Adrenal gland (tissue), 12 donors: Measurements from ENCODE around the gene HPSE2. TPM values are rescaled to one million over a fixed set of nuclear protein-coding genes. Genes with fewer than 3 reads are reported as not detected.

Experiments used
- DNase-seq, 7 donors: peaks; one replicate each; pipeline ENCODE4 v3.0.0-alpha.2; 2019 to 2020
- H3K27ac ChIP-seq, 5 donors: fragments of 200-600 bp; sonication (generic) in 4 of 5; 1 replicate in 3 of 5; 2 replicates in 2 of 5; pipeline versions ENCODE4 v1.5.1 to v1.8.0; 2016 to 2020; ENCODE audit warnings: mild to moderate bottlenecking in 1 of 5
- H3K27me3 ChIP-seq: fragments of 200-600 bp; 2 replicates; pipeline ENCODE4 v1.8.0; 2021
- H3K36me3 ChIP-seq, 2 donors: fragments of 200-600 bp; replicated peaks in 1 of 2; 1 replicate in 1 of 2; 2 replicates in 1 of 2; pipeline versions ENCODE4 v1.5.1 to v1.8.0; 2018 to 2022
- H3K4me1 ChIP-seq, 2 donors: fragments of 200-600 bp; replicated peaks in 1 of 2; 1 replicate in 1 of 2; 2 replicates in 1 of 2; pipeline versions ENCODE4 v1.5.1 to v1.8.0; 2018 to 2021
- H3K4me3 ChIP-seq, 4 donors: fragments of 200-600 bp; sonication (generic) in 3 of 4; one replicate each; pipeline ENCODE4 v1.5.1; 2016 to 2018
- H3K9me3 ChIP-seq, 3 donors: fragments of 200-600 bp; sonication (generic) in 1 of 3; replicated peaks in 1 of 3; 1 replicate in 2 of 3; 2 replicates in 1 of 3; pipeline versions ENCODE4 v1.5.1 to v1.8.0; 2016 to 2021
- CTCF ChIP-seq, 6 experiments: fragments of 450-650 bp in 4 of 6; fragments of 200-600 bp in 2 of 6; sonication (generic) in 1 of 6; IDR thresholded peaks; 1 replicate in 5 of 6; 2 replicates in 1 of 6; pipeline versions ENCODE4 v1.5.1 to v1.8.0; 2016 to 2021; ENCODE audit warnings: antibody characterized with exemption in 6 of 6, mild to moderate bottlenecking in 2 of 6, moderate library complexity in 1 of 6
- POLR2A ChIP-seq, 2 donors: fragments of 450-650 bp; IDR thresholded peaks; one replicate each; pipeline ENCODE4 v1.6.1; 2017; ENCODE audit warnings: antibody characterized with exemption in 2 of 2, mild to moderate bottlenecking in 2 of 2, moderate library complexity in 1 of 2
- WGBS, 4 donors: extraction: QIAGEN DNeasy Blood & Tissue Kit in 2 of 4; methylation state at CpG; one replicate each; pipeline versions ENCODE4 v1.1.5 to v1.1.7; 2013 to 2017; 5-methylcytosine and 5-hydroxymethylcytosine counted together
- intact Hi-C, 2 donors: fragments of 100-400 bp; cut with DNase I; formaldehyde crosslinking; loops; one replicate each; pipeline versions ENCODE4 v1.14.1 to v1.15.0; 2022 to 2023
- polyA plus RNA-seq, 3 donors: library from polyadenylated mRNA; stranded (reverse); fragments of 200-250 nt in 2 of 3; fragments of 350-450 nt in 1 of 3; fragmentation: Illumina TruSeq in 1 of 3; extraction: RNeasy Lipid Tissue Mini Kit (QIAGEN cat#74804) in 1 of 3; gene quantifications; one replicate each; pipeline ENCODE4 v1.2.3, GENCODE V29; 2013 to 2014
- total RNA-seq, 9 donors: library from RNA; depleted of rRNA in 4 of 9; stranded (reverse); fragments of >200 nt in 4 of 9; fragments of 120-200 nt in 1 of 9; fragmentation: NEBNext Ultra II Directional in 1 of 9; extraction: Animal tissue kit (Norgen Biotek cat#: 25700) in 1 of 9; gene quantifications; one replicate each; pipeline versions ENCODE4 v1.1.0 to v1.2.4, GENCODE V29; 2013 to 2023
- donor health status: healthy with polysubstance abuse.
- donor health status: Bipolar disorder and iron deficiency.
- donor health status: DM: yes; HTN: yes; CAD: no.
- donor health status: DM: no; HTN: no; CAD: no.
- donor health status: DM: no; HTN: no; CAD: no.
- donor health status: DM: yes; HTN: yes; CAD: no.

The HPSE2 gene
- total and polyA plus RNA-seq, 12 donors, result under 0.01 to 0.16 (median 0.10) TPM; not detected in 9

GRCh38 chr10:98538472-98538871 is 697.2 kb downstream of the HPSE2 start:
- DNase-seq, result no peak

GRCh38 chr10:98536551-98536950 is 699.1 kb downstream of the HPSE2 start:
- 63 to 77% (median 69%) methylated on average over 3 of the region's 3 CpGs for WGBS, 4 donors
- H3K27ac ChIP-seq, result no peak overlapping the region
- no peaks in the 10 kb centered on the region for H3K4me1 ChIP-seq

More at GRCh38 chr10:98538472-98538871, 697.2 kb downstream of the HPSE2 start:
- intact Hi-C loops, result no loop called here
- H3K4me3 ChIP-seq, result no peak overlapping the region
- no peak for TF ChIP-seq POLR2A (IDR thresholded peaks at IDR 0.05)
- TF ChIP-seq CTCF (IDR thresholded peaks at IDR 0.05), result no peak
- no peaks in the 10 kb centered on the region for H3K27me3 ChIP-seq
- H3K4me1 ChIP-seq, result no peaks in the 10 kb centered on the region
- no peak overlapping the region for H3K27ac ChIP-seq
- no peaks in the 10 kb centered on the region for H3K9me3 ChIP-seq
- H3K36me3 ChIP-seq, result no peaks in the 10 kb centered on the region

GRCh38 chr10:98533746-98534445 is 701.8 kb downstream of the HPSE2 start:
- no peaks in the 10 kb centered on the region for H3K36me3 ChIP-seq
- DNase-seq, result no peak
- no peak for TF ChIP-seq CTCF (IDR thresholded peaks at IDR 0.05)
- TF ChIP-seq POLR2A (IDR thresholded peaks at IDR 0.05), result no peak
- 75 to 89% (median 81%) methylated on average over 3 of the region's 3 CpGs for WGBS, 4 donors
- H3K4me3 ChIP-seq, result no peak overlapping the region
- no peaks in the 10 kb centered on the region for H3K4me1 ChIP-seq
- H3K27ac ChIP-seq, result no peak overlapping the region
- intact Hi-C loops, result no loop called here
- H3K9me3 ChIP-seq, result no peaks in the 10 kb centered on the region
- H3K27me3 ChIP-seq, result no peaks in the 10 kb centered on the region

More at GRCh38 chr10:98536551-98536950, 699.1 kb downstream of the HPSE2 start:
- H3K9me3 ChIP-seq, result no peaks in the 10 kb centered on the region
- H3K36me3 ChIP-seq, result no peaks in the 10 kb centered on the region
- no peaks in the 10 kb centered on the region for H3K27me3 ChIP-seq
- no peak overlapping the region for H3K4me3 ChIP-seq
- TF ChIP-seq POLR2A (IDR thresholded peaks at IDR 0.05) (no peak), CTCF (IDR thresholded peaks at IDR 0.05) (no peak)
- no peak for DNase-seq
- intact Hi-C loops, result no loop called here

GRCh38 chr10:98533241-98533640 is 702.4 kb downstream of the HPSE2 start:
- TF ChIP-seq CTCF (IDR thresholded peaks at IDR 0.05) (no peak), POLR2A (IDR thresholded peaks at IDR 0.05) (no peak)

More at GRCh38 chr10:98533241-98533640, 702.4 kb downstream of the HPSE2 start:
- H3K4me3 ChIP-seq, result no peak overlapping the region
- no peaks in the 10 kb centered on the region for H3K4me1 ChIP-seq
- no peaks in the 10 kb centered on the region for H3K27me3 ChIP-seq
- H3K27ac ChIP-seq, result no peak overlapping the region
- DNase-seq, result no peak
- WGBS, 4 donors, result 56 to 64% (median 60%) methylated on average over 3 of the region's 3 CpGs
- H3K36me3 ChIP-seq, result no peaks in the 10 kb centered on the region
- no peaks in the 10 kb centered on the region for H3K9me3 ChIP-seq
- intact Hi-C loops, result no loop called here
